Testis (tissue), 3 donors: ENCODE measurements around the gene ZBTB7C. TPM values are rescaled to one million over a fixed set of nuclear protein-coding genes. Genes with fewer than 3 reads are reported as not detected.

Experiments
- DNase-seq: peaks from one replicate; pipeline ENCODE4 v3.0.0-alpha.2; 2019
- H3K27ac ChIP-seq, 2 donors: fragments of 200-600 bp; sonication (generic); one replicate each; pipeline ENCODE4 v1.5.1; 2019
- H3K27me3 ChIP-seq: fragments of 200-600 bp; sonication (generic); one replicate; pipeline ENCODE4 v1.5.1; 2019
- H3K36me3 ChIP-seq: fragments of 200-600 bp; sonication (generic); one replicate; pipeline ENCODE4 v1.5.1; 2017; ENCODE audit warnings: low read depth; ENCODE audit errors: missing control alignments
- H3K4me1 ChIP-seq: fragments of 200-600 bp; sonication (generic); one replicate; pipeline ENCODE4 v1.5.1; 2019
- H3K4me3 ChIP-seq, 2 donors: fragments of 200-600 bp; sonication (generic); one replicate each; pipeline ENCODE4 v1.5.1; 2017 to 2019
- H3K9me3 ChIP-seq: fragments of 200-600 bp; sonication (generic); one replicate; pipeline ENCODE4 v1.5.1; 2017
- CTCF ChIP-seq, 3 experiments: fragments of 450-650 bp in 2 of 3; fragments of 200-600 bp in 1 of 3; sonication (generic) in 1 of 3; IDR thresholded peaks; one replicate each; pipeline ENCODE4 v1.5.1; 2016 to 2019; ENCODE audit warnings: antibody characterized with exemption in 3 of 3, mild to moderate bottlenecking in 2 of 3, moderate library complexity in 1 of 3
- POLR2A ChIP-seq: fragments of 450-650 bp; IDR thresholded peaks from one replicate; pipeline ENCODE4 v1.6.1; 2017; ENCODE audit warnings: antibody characterized with exemption, mild to moderate bottlenecking, moderate library complexity
- WGBS, 2 donors: methylation state at CpG; one replicate each; pipeline ENCODE4 v1.1.5; 2018; 5-methylcytosine and 5-hydroxymethylcytosine counted together
- intact Hi-C: fragments of 100-400 bp; cut with DNase I; formaldehyde crosslinking; loops from one replicate; pipeline ENCODE4 v1.15.1; 2023; ENCODE audit warnings: low total_unique reads
- polyA plus RNA-seq: library from polyadenylated mRNA; stranded (reverse); fragments of 350-450 nt; fragmentation: Illumina TruSeq; extraction: RNeasy Lipid Tissue Mini Kit (QIAGEN cat#74804); gene quantifications from one replicate; pipeline ENCODE4 v1.2.3, GENCODE V29; 2014; ENCODE audit warnings: low read depth, low replicate concordance; ENCODE audit not compliant: insufficient read depth
- total RNA-seq, 2 donors: library from RNA; depleted of rRNA; stranded (reverse); fragments of >200 nt; gene quantifications; one replicate each; pipeline ENCODE4 v1.2.3, GENCODE V29; 2016

The ZBTB7C gene
- total and polyA plus RNA-seq, 3 donors from 2014 or later, result 14.1 to 65.4 (median 42.4) TPM

- H3K4me1 ChIP-seq, result no peaks in the 10 kb centered on the region
- intact Hi-C loops, result no loop called here
- H3K36me3 ChIP-seq, result no peaks in the 10 kb centered on the region
- no peak overlapping the region for H3K27ac ChIP-seq
- no peaks in the 10 kb centered on the region for H3K9me3 ChIP-seq
- no peak overlapping the region for H3K4me3 ChIP-seq
- 93 to 94% methylated on average over 4 of the region's 4 CpGs for WGBS, 2 donors
- TF ChIP-seq POLR2A, result no peak
- TF ChIP-seq CTCF (IDR thresholded peaks at IDR 0.05), result no peak
- DNase-seq, result no peak
- no peaks in the 10 kb centered on the region for H3K27me3 ChIP-seq
Observed at GRCh38 chr18:48206887-48207286, 202.3 kb downstream of the ZBTB7C start.

GRCh38 chr18:48203961-48204666, 205.1 kb downstream of the ZBTB7C start:
- intact Hi-C loops, result no loop called here
- 77 to 83% methylated on average over 6 of the region's 6 CpGs for WGBS, 2 donors
- DNase-seq, result no peak
- no peaks in the 10 kb centered on the region for H3K36me3 ChIP-seq
- H3K4me1 ChIP-seq, result peaks cover 3% of the 10 kb centered on the region
- no peak overlapping the region for H3K27ac ChIP-seq
- H3K4me3 ChIP-seq, result no peak overlapping the region
- H3K27me3 ChIP-seq, result no peaks in the 10 kb centered on the region
- no peak for TF ChIP-seq CTCF (IDR thresholded peaks at IDR 0.05)
- no peak for TF ChIP-seq POLR2A
- H3K9me3 ChIP-seq, result no peaks in the 10 kb centered on the region

GRCh38 chr18:48203288-48203945, 205.8 kb downstream of the ZBTB7C start:
- no peak for DNase-seq
- no peak overlapping the region for H3K4me3 ChIP-seq
- no peaks in the 10 kb centered on the region for H3K36me3 ChIP-seq
- H3K9me3 ChIP-seq, result no peaks in the 10 kb centered on the region
- no peaks in the 10 kb centered on the region for H3K27me3 ChIP-seq
- WGBS, 2 donors, result 92 to 100% methylated on average over 4 of the region's 4 CpGs
- no peak overlapping the region for H3K27ac ChIP-seq
- intact Hi-C loops, result no loop called here
- H3K4me1 ChIP-seq, result peaks cover 9% of the 10 kb centered on the region
- TF ChIP-seq POLR2A, result no peak
- TF ChIP-seq CTCF (IDR thresholded peaks at IDR 0.05), result no peak

- 85 to 87% methylated on average over 14 to 15 of the region's 15 CpGs for WGBS, 2 donors
- H3K4me1 ChIP-seq, result peaks cover 10% of the 10 kb centered on the region
- H3K9me3 ChIP-seq, result no peaks in the 10 kb centered on the region
- DNase-seq, result no peak
- no peak overlapping the region for H3K27ac ChIP-seq
- TF ChIP-seq CTCF (IDR thresholded peaks at IDR 0.05) (no peak), POLR2A (no peak)
- no peak overlapping the region for H3K4me3 ChIP-seq
- intact Hi-C loops, result no loop called here
- no peaks in the 10 kb centered on the region for H3K27me3 ChIP-seq
- no peaks in the 10 kb centered on the region for H3K36me3 ChIP-seq
Observed at GRCh38 chr18:48202350-48203260, 206.6 kb downstream of the ZBTB7C start.
